Activated T-cell treated with anti-CD3 and anti-CD28 coated beads for 1 hour (primary cell): ENCODE measurements around the gene ATP5PO.

Source experiments
- DNase-seq: peaks from one replicate; pipeline ENCODE4 v3.0.0-alpha.2; 2020; ENCODE audit warnings: low read depth

ATP5PO gene

GRCh38 chr21:33898586-33898985 lies 17.0 kb downstream of the ATP5PO start:
- DNase-seq: no peak

- no peak for DNase-seq
Measured at GRCh38 chr21:33897739-33898138, 17.9 kb downstream of the ATP5PO start.

GRCh38 chr21:33897098-33897497 lies 18.5 kb downstream of the ATP5PO start:
- DNase-seq: no peak

- DNase-seq: no peak
Measured at GRCh38 chr21:33896691-33897090, 18.9 kb downstream of the ATP5PO start.

- no peak for DNase-seq
Measured at GRCh38 chr21:33895356-33895755, 20.2 kb downstream of the ATP5PO start.

- DNase-seq: peak; percentile 44
Measured at GRCh38 chr21:33894736-33895288, 20.8 kb downstream of the ATP5PO start.

GRCh38 chr21:33893917-33894316 lies 21.7 kb downstream of the ATP5PO start:
- no peak for DNase-seq

- DNase-seq: no peak
Measured at GRCh38 chr21:33892853-33893252, 22.8 kb downstream of the ATP5PO start.

GRCh38 chr21:33890187-33890586 lies 25.4 kb downstream of the ATP5PO start:
- DNase-seq: no peak

- no peak for DNase-seq
Measured at GRCh38 chr21:33886321-33886720, 29.3 kb downstream of the ATP5PO start.

GRCh38 chr21:33885172-33885514 lies 30.5 kb downstream of the ATP5PO start:
- no peak for DNase-seq

GRCh38 chr21:33884376-33885171 lies 31.0 kb downstream of the ATP5PO start:
- no peak for DNase-seq

- DNase-seq: no peak
Measured at GRCh38 chr21:33883118-33883517, 32.5 kb downstream of the ATP5PO start.

GRCh38 chr21:33881689-33882440 lies 33.7 kb downstream of the ATP5PO start:
- DNase-seq: no peak

GRCh38 chr21:33880626-33881025 lies 35.0 kb downstream of the ATP5PO start:
- DNase-seq: no peak

GRCh38 chr21:33878824-33879223 lies 36.8 kb downstream of the ATP5PO start:
- no peak for DNase-seq

GRCh38 chr21:33875026-33875695 lies 40.4 kb downstream of the ATP5PO start:
- DNase-seq: no peak

GRCh38 chr21:33874161-33874560 lies 41.4 kb downstream of the ATP5PO start:
- DNase-seq: no peak

GRCh38 chr21:33872881-33873515 lies 42.6 kb downstream of the ATP5PO start:
- no peak for DNase-seq

GRCh38 chr21:33871171-33871570 lies 44.4 kb downstream of the ATP5PO start:
- DNase-seq: no peak

- no peak for DNase-seq
Measured at GRCh38 chr21:33870768-33871167, 44.8 kb downstream of the ATP5PO start.

GRCh38 chr21:33869873-33870272 lies 45.7 kb downstream of the ATP5PO start:
- DNase-seq: no peak
